ENCODE measurements around the gene MEFV.

Gene MEFV

DNA sequence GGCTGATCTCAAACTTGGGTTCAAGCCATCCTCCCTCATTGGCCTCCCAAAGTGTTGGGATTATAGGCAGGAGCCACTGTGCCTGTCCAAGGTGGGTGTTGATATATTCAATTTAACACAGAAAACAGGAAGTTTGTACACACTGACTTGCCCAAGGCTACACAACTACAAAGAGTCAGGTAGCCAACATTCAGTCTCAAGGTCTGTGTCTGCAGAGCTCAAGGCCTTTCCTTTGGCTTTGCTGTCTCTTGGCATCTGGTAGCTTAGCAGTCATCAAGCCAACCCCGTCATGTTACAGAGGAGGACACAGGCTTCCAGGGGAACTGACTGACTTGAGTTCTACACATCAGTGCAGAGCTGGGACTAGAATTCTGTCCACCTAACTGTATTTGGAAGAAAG lies 11.9 kb upstream of the MEFV start:
- Histone ChIP-seq H2BK12ac (ENCODE audit: low read length in 2 of 2) (no peak overlapping the region), H2BK5ac (ENCODE audit: low read depth, low read length, poor library complexity, severe bottlenecking) (no peak overlapping the region), H4K8ac (ENCODE audit: low read length) (no peak overlapping the region), H2AK5ac (ENCODE audit: low read length, severe bottlenecking) (no peak overlapping the region), H3K27ac (ENCODE audit: low read length, poor library complexity, severe bottlenecking) (no peak overlapping the region), H4K91ac (ENCODE audit: low read length) (no peak overlapping the region), H3K79me1 (replicated peaks; ENCODE audit: low read length, poor library complexity, severe bottlenecking) (no peaks in the 10 kb centered on the region), H3K18ac (ENCODE audit: low read depth in 1 of 2, low read length in 2 of 2) (no peak overlapping the region), H2AFZ (ENCODE audit: low read depth, low read length) (no peak overlapping the region), H3K27me3 (ENCODE audit: control insufficient read depth in 1 of 2, insufficient read depth in 1 of 2, low read length in 2 of 2) (no peaks in the 10 kb centered on the region), H3K23ac (ENCODE audit: low read length in 2 of 2) (no peak overlapping the region), H3K4me1 (ENCODE audit: control insufficient read depth, insufficient read depth, low read depth, low read length) (peaks cover 1% of the 10 kb centered on the region), H3K4me3 (ENCODE audit: insufficient read depth in 1 of 2, low read depth in 1 of 2, low read length in 2 of 2) (no peak overlapping the region), H2BK15ac (ENCODE audit: low read depth, poor library complexity, severe bottlenecking) (no peak overlapping the region), H2BK120ac (ENCODE audit: low read depth, low read length) (no peak overlapping the region), H3K4ac (ENCODE audit: low read depth in 1 of 2, low read length in 2 of 2) (no peak overlapping the region), H3K4me2 (ENCODE audit: low read length, poor library complexity, severe bottlenecking) (no peak overlapping the region), H3K9me3 (ENCODE audit: control insufficient read depth, low read length) (no peaks in the 10 kb centered on the region), H3K36me3 (ENCODE audit: control insufficient read depth in 1 of 2, insufficient read depth in 2 of 2, low read depth in 1 of 2, low read length in 2 of 2) (peaks cover 0 to 16% of the 10 kb centered on the region in 2 experiments), H3K14ac (ENCODE audit: low read length in 2 of 2) (no peak overlapping the region), H3K9ac (ENCODE audit: low read length) (no peak overlapping the region)
- DNase-seq = no peak
- 68% methylated on average over 1 of the region's 1 CpG for WGBS

DNA sequence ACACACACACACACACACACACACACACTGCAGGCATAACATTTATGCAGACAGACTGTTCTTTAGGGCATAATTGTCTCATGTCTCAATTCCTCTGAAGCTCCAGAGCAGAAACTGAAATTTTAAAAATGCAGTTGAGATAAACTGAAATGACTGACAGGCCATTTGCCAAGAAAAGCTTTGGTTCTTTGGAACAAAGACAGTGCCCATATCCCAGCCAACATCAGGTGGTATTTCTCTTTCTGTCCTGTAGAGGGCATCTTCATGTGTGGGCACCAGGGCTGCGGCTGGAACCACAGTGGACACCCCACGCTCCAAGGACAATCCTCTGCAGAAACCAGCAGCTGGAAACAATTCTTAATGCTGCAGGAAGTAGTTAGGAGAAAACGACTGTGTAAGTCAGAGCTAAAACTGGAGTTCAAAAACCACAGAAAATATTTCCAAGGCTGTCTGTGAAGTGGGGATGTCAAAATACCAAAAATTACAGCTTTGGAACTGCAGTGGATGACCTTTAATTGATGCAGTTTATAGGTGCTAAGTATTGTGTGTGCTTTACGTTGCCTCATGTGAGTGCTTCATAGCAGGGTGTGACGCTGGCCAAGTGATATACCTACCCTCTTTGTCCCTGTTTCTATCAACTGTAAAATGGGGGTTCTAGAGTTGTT lies 10.6 kb upstream of the MEFV start:
- H2AFZ ChIP-seq (ENCODE audit: low read depth, low read length) = no peak overlapping the region
- H3K23ac ChIP-seq (ENCODE audit: low read length in 2 of 2) = no peak overlapping the region
- 62% methylated on average over 4 of the region's 5 CpGs for WGBS
- H3K27ac ChIP-seq (ENCODE audit: low read length, poor library complexity, severe bottlenecking) = no peak overlapping the region
- no peak overlapping the region for H2BK15ac ChIP-seq (ENCODE audit: low read depth, poor library complexity, severe bottlenecking)
- H2AK5ac ChIP-seq (ENCODE audit: low read length, severe bottlenecking) = no peak overlapping the region
- H3K9ac ChIP-seq (ENCODE audit: low read length) = no peak overlapping the region
- no peak overlapping the region for H3K4ac ChIP-seq (ENCODE audit: low read depth in 1 of 2, low read length in 2 of 2)
- peak; percentile 57 for DNase-seq
- H2BK5ac ChIP-seq (ENCODE audit: low read depth, low read length, poor library complexity, severe bottlenecking) = no peak overlapping the region
- no peak overlapping the region for H4K91ac ChIP-seq (ENCODE audit: low read length)
- no peak overlapping the region for H3K4me2 ChIP-seq (ENCODE audit: low read length, poor library complexity, severe bottlenecking)
- no peak overlapping the region for H2BK120ac ChIP-seq (ENCODE audit: low read depth, low read length)
- H4K8ac ChIP-seq (ENCODE audit: low read length) = no peak overlapping the region
- H3K79me1 ChIP-seq (replicated peaks; ENCODE audit: low read length, poor library complexity, severe bottlenecking) = no peaks in the 10 kb centered on the region
- H3K9me3 ChIP-seq (ENCODE audit: control insufficient read depth, low read length) = no peaks in the 10 kb centered on the region
- H3K4me1 ChIP-seq (ENCODE audit: control insufficient read depth, insufficient read depth, low read depth, low read length) = peaks cover 1% of the 10 kb centered on the region
- H3K14ac ChIP-seq (ENCODE audit: low read length in 2 of 2) = no peak overlapping the region
- no peak overlapping the region for H2BK12ac ChIP-seq (ENCODE audit: low read length in 2 of 2)
- no peaks in the 10 kb centered on the region for H3K27me3 ChIP-seq (ENCODE audit: control insufficient read depth in 1 of 2, insufficient read depth in 1 of 2, low read length in 2 of 2)
- H3K36me3 ChIP-seq (ENCODE audit: control insufficient read depth in 1 of 2, insufficient read depth in 2 of 2, low read depth in 1 of 2, low read length in 2 of 2) = peaks cover 0 to 16% of the 10 kb centered on the region in 2 experiments
- H3K4me3 ChIP-seq (ENCODE audit: insufficient read depth in 1 of 2, low read depth in 1 of 2, low read length in 2 of 2) = peak overlapping the region in 1 of 2 experiments; percentile 46
- H3K18ac ChIP-seq (ENCODE audit: low read depth in 1 of 2, low read length in 2 of 2) = no peak overlapping the region

DNA sequence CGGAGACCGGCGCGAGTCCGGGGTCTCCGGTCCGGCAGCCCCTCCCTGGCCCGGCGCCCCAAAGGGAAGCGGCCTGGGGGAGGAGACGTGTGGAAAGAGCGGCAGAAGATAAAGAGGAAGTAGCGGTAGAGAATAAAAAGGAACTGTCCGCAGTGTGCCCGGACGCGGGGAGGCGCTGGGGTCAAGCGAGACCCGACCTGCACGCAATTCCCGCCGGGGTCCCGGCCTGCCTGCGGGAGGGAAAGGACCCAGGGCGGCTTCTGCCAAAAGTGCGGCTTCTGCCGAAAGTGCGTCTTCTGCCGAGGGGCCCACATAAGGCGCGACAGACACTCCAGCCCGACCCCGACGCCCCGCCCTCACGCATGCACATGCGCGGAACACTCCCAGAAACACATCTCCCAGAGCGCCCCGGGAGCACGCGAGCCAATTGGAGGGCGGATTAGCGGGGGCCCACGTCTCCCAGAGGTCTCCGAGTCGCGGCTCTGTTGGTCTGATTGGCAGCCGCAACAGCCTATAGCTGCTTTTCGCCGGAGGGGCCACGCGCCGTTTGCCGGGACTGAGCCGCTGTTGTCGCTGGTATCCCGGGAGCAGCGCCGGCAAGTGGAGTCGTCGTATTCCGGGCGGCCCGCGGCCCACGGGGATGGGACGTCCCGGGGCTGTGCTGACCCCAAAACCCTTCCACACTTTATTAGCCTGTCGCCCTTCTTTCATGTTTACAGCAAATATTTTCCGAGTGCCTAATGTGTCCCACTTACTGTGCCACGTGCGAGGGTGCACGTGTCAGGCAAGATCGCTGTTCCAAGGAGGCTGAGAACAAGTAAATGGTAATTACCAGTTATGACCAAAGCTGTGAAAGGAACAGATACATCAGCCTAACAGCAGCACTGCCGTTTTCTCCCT lies 8.0 kb upstream of the MEFV start:
- H3K27ac ChIP-seq (ENCODE audit: low read length, poor library complexity, severe bottlenecking) = peak overlapping the region; percentile 67
- H3K4me2 ChIP-seq (ENCODE audit: low read length, poor library complexity, severe bottlenecking) = peak overlapping the region; percentile 63
- peaks cover 1% of the 10 kb centered on the region for H3K4me1 ChIP-seq (ENCODE audit: control insufficient read depth, insufficient read depth, low read depth, low read length)
- H4K91ac ChIP-seq (ENCODE audit: low read length) = peak overlapping the region; percentile 41
- no peak overlapping the region for H2BK5ac ChIP-seq (ENCODE audit: low read depth, low read length, poor library complexity, severe bottlenecking)
- peak overlapping the region; percentile 67 to 90 for H3K4me3 ChIP-seq (ENCODE audit: insufficient read depth in 1 of 2, low read depth in 1 of 2, low read length in 2 of 2)
- peak overlapping the region; percentile 48 for H2AFZ ChIP-seq (ENCODE audit: low read depth, low read length)
- no peak overlapping the region for H2AK5ac ChIP-seq (ENCODE audit: low read length, severe bottlenecking)
- no peaks in the 10 kb centered on the region for H3K79me1 ChIP-seq (replicated peaks; ENCODE audit: low read length, poor library complexity, severe bottlenecking)
- no peak overlapping the region for H2BK120ac ChIP-seq (ENCODE audit: low read depth, low read length)
- peak overlapping the region; percentile 41 for H4K8ac ChIP-seq (ENCODE audit: low read length)
- peak overlapping the region; percentile 64 to 86 for H3K18ac ChIP-seq (ENCODE audit: low read depth in 1 of 2, low read length in 2 of 2)
- peaks cover 0 to 1% of the 10 kb centered on the region in 2 experiments for H3K27me3 ChIP-seq (ENCODE audit: control insufficient read depth in 1 of 2, insufficient read depth in 1 of 2, low read length in 2 of 2)
- H3K14ac ChIP-seq (ENCODE audit: low read length in 2 of 2) = no peak overlapping the region
- DNase-seq = peak; percentile 96
- no peak overlapping the region for H2BK12ac ChIP-seq (ENCODE audit: low read length in 2 of 2)
- no peaks in the 10 kb centered on the region for H3K9me3 ChIP-seq (ENCODE audit: control insufficient read depth, low read length)
- H3K4ac ChIP-seq (ENCODE audit: low read depth in 1 of 2, low read length in 2 of 2) = peak overlapping the region in 1 of 2 experiments; percentile 11
- H2BK15ac ChIP-seq (ENCODE audit: low read depth, poor library complexity, severe bottlenecking) = peak overlapping the region; percentile 18
- peak overlapping the region; percentile 90 for H3K9ac ChIP-seq (ENCODE audit: low read length)
- peaks cover 0 to 16% of the 10 kb centered on the region in 2 experiments for H3K36me3 ChIP-seq (ENCODE audit: control insufficient read depth in 1 of 2, insufficient read depth in 2 of 2, low read depth in 1 of 2, low read length in 2 of 2)
- no peak overlapping the region for H3K23ac ChIP-seq (ENCODE audit: low read length in 2 of 2)
- WGBS = 56% methylated on average over 73 of the region's 77 CpGs

DNA sequence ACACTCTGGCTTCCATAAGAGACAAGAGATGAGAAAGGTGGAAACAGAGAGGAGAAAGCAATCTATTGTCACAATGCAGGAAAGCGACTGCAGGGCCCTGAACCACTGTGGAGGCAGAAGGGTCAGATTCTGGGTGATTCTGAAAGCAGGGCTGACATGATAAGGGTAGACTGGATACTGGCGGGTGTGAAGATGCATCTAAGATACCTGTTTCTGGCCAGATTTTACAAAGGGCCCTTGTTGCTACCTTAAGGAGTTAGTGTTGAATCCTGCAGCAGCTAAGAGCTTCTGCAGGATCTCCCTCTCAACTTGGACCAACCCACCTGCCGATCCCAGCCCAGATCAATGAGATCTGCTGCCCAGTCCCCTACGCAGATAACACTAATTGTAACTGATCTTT lies 6.1 kb upstream of the MEFV start:
- no peak overlapping the region for H3K14ac ChIP-seq (ENCODE audit: low read length in 2 of 2)
- no peak overlapping the region for H2AK5ac ChIP-seq (ENCODE audit: low read length, severe bottlenecking)
- no peaks in the 10 kb centered on the region for H3K79me1 ChIP-seq (replicated peaks; ENCODE audit: low read length, poor library complexity, severe bottlenecking)
- H3K27me3 ChIP-seq (ENCODE audit: control insufficient read depth in 1 of 2, insufficient read depth in 1 of 2, low read length in 2 of 2) = peaks cover 0 to 15% of the 10 kb centered on the region in 2 experiments
- H2BK5ac ChIP-seq (ENCODE audit: low read depth, low read length, poor library complexity, severe bottlenecking) = no peak overlapping the region
- no peak overlapping the region for H2BK12ac ChIP-seq (ENCODE audit: low read length in 2 of 2)
- H2BK15ac ChIP-seq (ENCODE audit: low read depth, poor library complexity, severe bottlenecking) = no peak overlapping the region
- no peak overlapping the region for H3K4me3 ChIP-seq (ENCODE audit: insufficient read depth in 1 of 2, low read depth in 1 of 2, low read length in 2 of 2)
- no peak overlapping the region for H3K27ac ChIP-seq (ENCODE audit: low read length, poor library complexity, severe bottlenecking)
- H3K9me3 ChIP-seq (ENCODE audit: control insufficient read depth, low read length) = no peaks in the 10 kb centered on the region
- no peak overlapping the region for H3K23ac ChIP-seq (ENCODE audit: low read length in 2 of 2)
- H3K4me2 ChIP-seq (ENCODE audit: low read length, poor library complexity, severe bottlenecking) = no peak overlapping the region
- peaks cover 0 to 9% of the 10 kb centered on the region in 2 experiments for H3K36me3 ChIP-seq (ENCODE audit: control insufficient read depth in 1 of 2, insufficient read depth in 2 of 2, low read depth in 1 of 2, low read length in 2 of 2)
- no peak overlapping the region for H3K4ac ChIP-seq (ENCODE audit: low read depth in 1 of 2, low read length in 2 of 2)
- H4K91ac ChIP-seq (ENCODE audit: low read length) = no peak overlapping the region
- H3K9ac ChIP-seq (ENCODE audit: low read length) = no peak overlapping the region
- H2BK120ac ChIP-seq (ENCODE audit: low read depth, low read length) = no peak overlapping the region
- no peak overlapping the region for H2AFZ ChIP-seq (ENCODE audit: low read depth, low read length)
- H3K18ac ChIP-seq (ENCODE audit: low read depth in 1 of 2, low read length in 2 of 2) = no peak overlapping the region
- 97% methylated on average over 2 of the region's 4 CpGs for WGBS
- no peak overlapping the region for H4K8ac ChIP-seq (ENCODE audit: low read length)
- H3K4me1 ChIP-seq (ENCODE audit: control insufficient read depth, insufficient read depth, low read depth, low read length) = peaks cover 1% of the 10 kb centered on the region
- DNase-seq = no peak

All from mesenchymal stem cell (in vitro differentiated cells and primary cell).